ENCODE measurements around the gene RASA3. TPM values are rescaled to one million over a fixed set of nuclear protein-coding genes. Genes with fewer than 3 reads are reported as not detected.
"Not testable (repeated sequence)": the region's sequence is repeated elsewhere in the genome, so short reads cannot be mapped to it uniquely, and the experiment has no call there.

RASA3 gene
- polyA plus RNA-seq, 3 donors, result 9.0 to 32.6 (median 16.6) TPM

GRCh38 chr13:114115191-114115671 is 17.2 kb downstream of the RASA3 start:
- Histone ChIP-seq H3K9ac (ENCODE audit: insufficient read depth, low read length, poor library complexity, severe bottlenecking) (peak overlapping the region; percentile 37), H3K36me3 (replicated peaks in 1 of 2; ENCODE audit: control insufficient read depth in 1 of 2, insufficient read depth in 2 of 2, low read length in 2 of 2) (no peaks in the 10 kb centered on the region), H3K4me3 (replicated peaks in 1 of 3; ENCODE audit: low read depth in 2 of 3, low read length in 3 of 3) (peak overlapping the region in 1 of 3 experiments; percentile 12), H3K4me1 (ENCODE audit: control insufficient read depth in 1 of 2, insufficient read depth in 2 of 2, low read length in 2 of 2) (peaks cover 45 to 53% of the 10 kb centered on the region in 2 donors), H3K9me3 (replicated peaks in 1 of 2; ENCODE audit: control insufficient read depth in 1 of 2, insufficient read depth in 1 of 2, low read length in 2 of 2) (no peaks in the 10 kb centered on the region), H4K20me1 (ENCODE audit: insufficient read depth, low read length) (peaks cover 82% of the 10 kb centered on the region), H3K4me2 (replicated peaks; ENCODE audit: extremely low read depth, low read length, poor library complexity, severe bottlenecking) (peak overlapping the region; percentile 7), H3K79me2 (ENCODE audit: insufficient read depth, low read length) (peaks cover 77% of the 10 kb centered on the region), H2AFZ (ENCODE audit: insufficient read depth, low read depth, low read length, poor library complexity, severe bottlenecking) (no peak overlapping the region), H3K27me3 (ENCODE audit: control insufficient read depth in 2 of 2, insufficient read depth in 2 of 2, low read length in 2 of 2) (no peaks in the 10 kb centered on the region), H3K27ac (ENCODE audit: low read depth in 1 of 2, low read length in 2 of 2) (peak overlapping the region; percentile 75 to 85)
- Mint-ChIP-seq H3K4me1 (peaks cover 51% of the 10 kb centered on the region), H3K4me3 (peak overlapping the region in 1 of 2 donors; percentile 30), H3K27ac (peak overlapping the region; percentile 82 to 96 (median 92)), H3K27me3 (ENCODE audit: low read depth in 3 of 3) (peaks cover 0 to 3% (median 3%) of the 10 kb centered on the region in 3 donors), H3K9me3 (peaks cover 0 to 3% (median 0%) of the 10 kb centered on the region in 7 donors), H3K36me3 (peaks cover 31 to 53% of the 10 kb centered on the region in 2 donors)
- WGBS (ENCODE audit: insufficient coverage), result 14% methylated on average over 20 of the region's 25 CpGs
- peak; percentile 32 for TF ChIP-seq CTCF (IDR thresholded peaks at IDR 0.05)
- DNase-seq, result peak; percentile 95 to 97 (median 96)
- intact Hi-C loops (cut with micrococcal nuclease), result loop anchor here (2.0 to 10.0 kb wide), 4 partner anchors 14 to 160 kb away; no protein-coding TSS in a partner anchor

- not testable (repeated sequence) for H3K9me3 Mint-ChIP-seq; H3K27me3 Mint-ChIP-seq (ENCODE audit: low read depth in 3 of 3); H3K27me3 ChIP-seq (ENCODE audit: control insufficient read depth in 2 of 2, insufficient read depth in 2 of 2, low read length in 2 of 2); H3K4me3 Mint-ChIP-seq; H2AFZ ChIP-seq (ENCODE audit: insufficient read depth, low read depth, low read length, poor library complexity, severe bottlenecking); H3K9me3 ChIP-seq (replicated peaks in 1 of 2; ENCODE audit: control insufficient read depth in 1 of 2, insufficient read depth in 1 of 2, low read length in 2 of 2); DNase-seq; H3K36me3 ChIP-seq (replicated peaks in 1 of 2; ENCODE audit: control insufficient read depth in 1 of 2, insufficient read depth in 2 of 2, low read length in 2 of 2); H3K4me3 ChIP-seq (replicated peaks in 1 of 3; ENCODE audit: low read depth in 2 of 3, low read length in 3 of 3)
- H3K36me3 Mint-ChIP-seq, result peaks cover 33 to 55% of the 10 kb centered on the region in 2 donors
- WGBS (ENCODE audit: insufficient coverage), result 92% methylated on average over 2 of the region's 12 CpGs
- Histone ChIP-seq H4K20me1 (ENCODE audit: insufficient read depth, low read length) (peaks cover 88% of the 10 kb centered on the region), H3K27ac (ENCODE audit: low read depth in 1 of 2, low read length in 2 of 2) (peak overlapping the region; percentile 75 to 85), H3K79me2 (ENCODE audit: insufficient read depth, low read length) (peaks cover 83% of the 10 kb centered on the region), H3K4me2 (replicated peaks; ENCODE audit: extremely low read depth, low read length, poor library complexity, severe bottlenecking) (peak overlapping the region; percentile 7), H3K4me1 (ENCODE audit: control insufficient read depth in 1 of 2, insufficient read depth in 2 of 2, low read length in 2 of 2) (peaks cover 51 to 58% of the 10 kb centered on the region in 2 donors), H3K9ac (ENCODE audit: insufficient read depth, low read length, poor library complexity, severe bottlenecking) (peak overlapping the region; percentile 21)
- H3K4me1 Mint-ChIP-seq, result peaks cover 56% of the 10 kb centered on the region
- H3K27ac Mint-ChIP-seq, result peak overlapping the region in 6 of 7 donors; percentile 87 to 95 (median 92)
- intact Hi-C loops (cut with micrococcal nuclease), result loop anchor here (2.0 to 10.0 kb wide), 5 partner anchors 14 to 160 kb away; no protein-coding TSS in a partner anchor
These were observed 17.8 kb downstream of the RASA3 start for GRCh38 chr13:114114666-114115065.
